CD4-positive, alpha-beta T cell treated with Interleukin-21 for 1 hour (primary cell): ENCODE results near the gene SLC49A3.
"Not testable (repeated sequence)": the region's sequence is repeated elsewhere in the genome, so short reads cannot be mapped to it uniquely, and the experiment has no call there.

Experiments used
- DNase-seq: peaks from one replicate; pipeline ENCODE4 v3.0.0-alpha.2; 2020

The SLC49A3 gene

DNA sequence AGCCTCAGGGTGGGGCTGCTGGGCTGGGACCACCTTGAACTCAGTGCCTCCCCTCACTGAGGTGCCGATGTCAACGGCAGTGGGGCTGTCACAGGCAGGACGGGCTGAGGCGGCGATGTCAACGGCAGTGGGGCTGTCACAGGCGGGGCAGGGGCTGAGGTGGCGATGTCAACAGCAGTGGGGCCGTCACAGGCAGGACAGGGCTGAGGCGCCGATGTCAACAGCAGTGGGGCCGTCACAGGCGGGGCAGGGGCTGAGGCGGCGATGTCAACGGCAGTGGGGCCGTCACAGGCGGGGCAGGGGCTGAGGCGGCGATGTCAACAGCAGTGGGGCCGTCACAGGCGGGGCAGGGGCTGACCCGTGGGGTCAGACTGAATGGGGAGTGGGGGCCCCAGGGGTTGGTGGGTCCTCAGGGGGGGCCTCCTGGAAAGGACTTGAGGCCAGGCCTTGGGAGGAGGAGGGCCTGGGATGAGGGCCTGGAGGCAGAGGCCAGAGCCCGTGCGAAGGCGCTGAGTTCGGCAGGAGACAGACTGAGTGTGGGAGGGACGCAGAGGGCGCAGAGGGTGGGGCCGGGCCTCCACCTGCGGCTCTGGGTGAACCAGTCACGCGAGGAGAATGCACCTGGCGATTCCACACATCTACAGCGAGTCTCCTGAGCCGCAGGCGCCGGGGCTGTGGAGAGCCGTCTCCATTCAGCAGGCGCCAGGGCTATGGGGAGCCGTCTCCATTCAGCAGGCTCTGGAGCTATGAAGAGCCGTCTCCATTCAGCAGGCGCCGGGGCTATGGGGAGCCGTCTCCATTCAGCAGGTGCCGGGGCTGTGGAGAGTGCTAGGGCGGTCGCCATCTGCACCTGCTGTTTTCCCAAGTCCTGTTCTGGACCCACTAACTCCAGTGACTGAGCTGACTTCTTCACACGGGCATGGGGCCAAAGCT lies 37.7 kb downstream of the SLC49A3 start:
- DNase-seq, result no peak

DNA sequence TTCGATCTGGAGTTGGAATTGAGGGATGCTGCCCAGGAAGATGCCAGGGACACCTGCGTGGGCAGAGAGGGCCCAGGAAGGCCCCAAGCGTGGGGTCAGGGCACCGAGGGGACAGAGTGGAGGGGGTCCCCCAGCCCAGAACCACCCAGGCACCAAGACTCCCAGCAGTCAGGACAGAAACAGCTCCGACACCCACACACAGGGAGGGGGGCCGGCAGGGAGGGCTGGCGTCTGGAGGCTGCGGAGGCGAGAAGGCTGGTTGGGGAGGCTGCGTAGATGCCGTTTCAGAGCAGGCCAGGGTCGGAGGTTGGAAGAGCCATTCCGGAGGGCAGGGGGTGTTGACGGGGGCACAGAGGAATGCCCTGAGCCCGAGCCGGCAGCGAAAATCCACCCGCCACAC lies 38.5 kb downstream of the SLC49A3 start:
- no peak for DNase-seq

DNA sequence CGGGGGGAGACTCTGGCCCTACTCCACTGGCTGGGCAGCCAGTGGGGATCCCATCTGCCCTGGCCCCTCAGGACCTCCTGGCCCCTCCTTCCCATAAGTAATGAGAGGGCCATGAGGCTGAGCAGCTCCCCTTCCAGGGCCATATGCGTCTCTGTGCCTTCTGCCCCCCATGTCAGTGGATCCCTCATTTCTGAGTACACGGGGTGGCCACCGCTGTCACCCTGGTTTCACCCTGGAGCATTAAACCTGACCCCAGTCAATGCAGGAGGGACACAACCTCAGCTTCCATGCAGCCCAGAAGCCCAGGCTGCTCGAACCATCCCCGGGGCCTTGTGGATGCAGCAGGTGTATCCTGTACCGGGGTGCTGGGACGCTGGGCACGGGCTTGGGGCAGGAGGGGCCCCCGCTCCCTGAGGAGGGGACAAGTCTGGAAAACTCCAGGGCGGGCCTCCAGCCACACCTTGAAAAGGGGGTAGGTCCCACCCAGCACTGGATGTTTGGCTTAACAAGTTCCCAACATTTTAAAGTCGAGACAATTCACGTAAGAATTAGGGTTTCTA lies 39.1 kb downstream of the SLC49A3 start:
- no peak for DNase-seq

DNA sequence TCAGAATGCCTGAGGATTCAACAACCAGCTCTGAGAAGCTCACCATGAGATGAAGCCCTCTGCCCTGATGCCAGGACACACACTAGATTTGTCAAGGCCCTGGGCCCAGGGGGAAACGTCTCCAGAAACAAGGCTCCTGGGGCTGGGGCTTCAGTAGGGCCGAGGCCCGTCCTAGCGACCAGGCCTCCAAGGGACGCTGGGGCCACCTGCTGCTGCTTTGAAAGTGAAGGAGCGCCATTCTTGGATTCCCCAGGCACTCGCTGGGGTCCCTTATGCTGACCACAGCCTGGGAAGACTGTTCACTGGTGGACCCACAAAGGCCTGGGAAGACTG lies 39.7 kb downstream of the SLC49A3 start:
- no peak for DNase-seq

DNA sequence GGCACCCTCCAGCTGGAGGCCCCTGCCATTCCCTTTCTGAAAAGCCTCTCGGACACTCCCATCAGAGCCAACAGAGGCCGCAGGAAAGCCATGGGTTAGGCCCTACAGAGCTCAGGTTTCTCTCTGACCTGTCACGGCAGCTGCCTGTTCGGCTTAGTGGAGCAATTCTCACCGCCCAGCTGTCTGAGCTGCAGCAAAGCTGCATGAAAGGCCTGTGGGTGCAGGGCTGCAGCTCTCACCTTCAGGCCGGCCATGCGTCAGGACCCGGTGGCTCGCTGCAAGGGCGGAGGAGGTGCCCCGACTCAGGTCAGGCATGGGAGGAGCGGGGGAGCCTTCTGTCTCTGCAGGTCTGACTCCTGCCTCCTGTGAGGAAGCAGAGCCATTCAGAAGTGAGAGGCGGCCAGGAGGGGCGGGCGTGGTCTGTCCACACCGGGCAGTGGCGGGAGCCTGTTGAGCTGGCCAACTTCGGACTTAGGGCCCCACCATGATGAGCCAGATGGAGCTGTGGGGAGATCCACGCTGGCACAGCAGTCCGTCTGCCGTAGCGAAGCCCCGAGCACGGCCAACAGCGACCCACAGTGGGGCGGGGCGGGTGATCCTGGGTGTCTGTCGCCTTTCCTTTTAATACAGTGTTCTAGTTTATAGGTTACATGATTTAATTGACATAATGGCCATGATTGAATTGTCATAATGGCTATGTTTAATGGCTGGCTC lies 40.2 kb downstream of the SLC49A3 start:
- DNase-seq, result no peak

DNA sequence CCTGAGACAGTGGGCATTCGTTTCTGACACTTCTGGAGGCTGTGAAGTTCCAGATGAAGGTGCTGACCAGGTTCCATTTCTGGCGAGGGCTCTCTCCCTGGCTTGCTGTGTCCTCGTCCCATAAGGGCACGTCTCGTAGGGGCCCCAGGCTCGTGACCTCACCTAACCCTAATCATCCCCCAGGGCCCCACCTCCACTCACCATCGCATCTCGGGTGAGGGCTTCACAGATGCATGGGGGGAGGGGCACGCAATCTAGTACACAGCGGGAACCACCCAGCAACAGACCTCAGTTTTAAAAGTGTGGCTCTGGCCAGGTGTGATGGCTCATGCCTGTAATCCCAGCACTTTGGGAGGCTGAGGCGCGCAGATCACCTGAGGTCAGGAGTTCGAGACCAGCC lies 41.5 kb downstream of the SLC49A3 start:
- no peak for DNase-seq

DNA sequence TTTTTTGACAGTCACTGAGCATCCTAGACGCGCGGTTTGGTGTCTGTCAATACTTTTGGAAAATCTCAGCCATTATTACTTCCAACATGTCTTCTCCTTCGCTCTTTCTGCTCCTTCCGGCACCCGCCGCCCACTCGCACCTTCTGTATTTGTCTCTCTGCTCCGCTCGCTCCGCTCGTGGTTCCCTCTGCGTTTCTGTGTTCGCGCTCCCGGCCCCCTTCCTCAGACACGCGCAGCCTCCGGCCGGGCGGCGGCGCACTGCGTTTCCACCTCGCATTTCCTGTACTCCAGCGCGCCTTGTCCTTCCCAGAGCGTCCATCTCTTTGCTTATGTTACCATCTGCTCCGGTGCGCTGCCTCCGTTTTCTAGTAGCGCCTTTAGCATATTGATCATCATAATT lies 42.5 kb downstream of the SLC49A3 start:
- DNase-seq, result no peak

DNA sequence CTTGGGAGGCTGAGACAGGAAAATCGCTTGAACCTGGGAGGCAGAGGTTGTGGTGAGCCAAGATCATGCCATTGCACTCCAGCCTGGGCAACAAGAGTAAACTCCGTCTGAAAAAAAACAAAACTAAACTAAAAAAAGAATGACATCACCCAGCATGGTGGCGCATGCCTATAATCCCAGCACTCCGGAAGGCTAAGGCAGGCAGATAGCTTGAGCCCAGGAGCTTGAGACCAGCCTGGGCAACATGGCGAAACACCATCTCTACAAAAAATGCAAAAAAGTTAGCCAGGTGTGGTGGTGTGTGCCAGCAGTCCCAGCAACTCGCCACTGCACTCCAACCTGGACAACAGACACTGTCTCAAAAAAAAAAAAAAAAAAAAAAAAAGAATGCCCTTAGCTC lies 46.6 kb downstream of the SLC49A3 start:
- DNase-seq, result not testable (repeated sequence)

DNA sequence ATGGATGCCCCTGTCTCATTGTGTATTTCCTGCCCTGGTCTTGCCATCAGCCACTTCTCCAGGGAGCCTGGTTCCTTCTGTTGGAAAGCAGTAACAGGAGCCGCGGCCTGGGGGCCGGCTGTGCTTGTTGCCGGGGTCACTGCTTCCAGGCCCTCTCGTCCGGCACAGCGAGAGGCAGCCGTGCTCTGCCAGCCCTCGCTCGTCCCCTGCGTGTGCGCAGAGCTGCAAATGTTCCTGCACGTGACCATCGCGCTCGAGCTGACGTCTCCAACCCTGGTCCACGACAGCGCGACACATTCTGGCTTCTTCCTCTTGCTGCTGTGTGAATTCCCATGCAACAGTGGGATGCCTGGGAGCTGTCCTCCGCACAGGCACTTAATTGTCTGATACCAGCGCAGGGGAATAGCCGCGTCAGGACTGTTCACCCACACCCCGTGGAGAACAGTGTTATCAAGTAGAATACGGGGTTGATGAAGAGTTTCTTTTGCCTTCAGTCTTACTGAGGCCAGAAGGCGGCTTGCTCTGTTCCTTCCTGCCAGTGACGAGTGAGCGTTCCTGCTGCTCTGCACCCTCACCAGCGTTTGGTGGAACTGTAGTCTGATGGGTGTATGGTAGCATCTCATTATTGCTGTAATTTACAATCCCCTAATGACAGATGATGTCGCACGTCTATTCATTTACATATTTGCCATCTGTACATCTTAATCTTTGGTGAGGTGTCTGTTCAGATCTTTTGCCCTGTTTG lies 51.2 kb downstream of the SLC49A3 start:
- DNase-seq, result no peak

DNA sequence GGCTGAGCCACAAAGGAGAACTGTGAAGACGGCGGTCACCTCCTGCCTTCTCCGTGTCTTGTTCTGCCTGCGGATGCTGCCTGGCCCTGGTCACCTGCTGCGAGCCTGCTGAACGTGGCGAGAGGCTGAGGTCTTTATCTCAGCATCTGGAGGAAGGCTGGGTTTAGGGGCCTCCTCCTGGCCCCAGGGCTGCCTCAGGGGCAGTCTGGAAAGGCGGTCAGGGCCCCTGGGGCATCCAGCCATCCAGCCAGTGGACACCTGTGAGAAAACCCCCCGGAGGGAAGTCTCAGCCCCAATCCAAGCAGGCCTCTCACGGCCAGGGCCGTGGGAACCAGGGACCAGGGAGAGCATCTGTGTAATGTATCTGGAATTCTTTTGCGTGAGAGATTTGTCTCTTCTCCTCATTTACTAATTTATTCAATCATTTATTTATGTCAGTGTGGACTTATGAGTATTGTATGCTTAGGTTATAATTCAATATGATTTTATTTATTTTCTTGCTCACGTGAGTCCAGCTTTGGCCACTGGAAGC lies 52.3 kb downstream of the SLC49A3 start:
- DNase-seq, result no peak

DNA sequence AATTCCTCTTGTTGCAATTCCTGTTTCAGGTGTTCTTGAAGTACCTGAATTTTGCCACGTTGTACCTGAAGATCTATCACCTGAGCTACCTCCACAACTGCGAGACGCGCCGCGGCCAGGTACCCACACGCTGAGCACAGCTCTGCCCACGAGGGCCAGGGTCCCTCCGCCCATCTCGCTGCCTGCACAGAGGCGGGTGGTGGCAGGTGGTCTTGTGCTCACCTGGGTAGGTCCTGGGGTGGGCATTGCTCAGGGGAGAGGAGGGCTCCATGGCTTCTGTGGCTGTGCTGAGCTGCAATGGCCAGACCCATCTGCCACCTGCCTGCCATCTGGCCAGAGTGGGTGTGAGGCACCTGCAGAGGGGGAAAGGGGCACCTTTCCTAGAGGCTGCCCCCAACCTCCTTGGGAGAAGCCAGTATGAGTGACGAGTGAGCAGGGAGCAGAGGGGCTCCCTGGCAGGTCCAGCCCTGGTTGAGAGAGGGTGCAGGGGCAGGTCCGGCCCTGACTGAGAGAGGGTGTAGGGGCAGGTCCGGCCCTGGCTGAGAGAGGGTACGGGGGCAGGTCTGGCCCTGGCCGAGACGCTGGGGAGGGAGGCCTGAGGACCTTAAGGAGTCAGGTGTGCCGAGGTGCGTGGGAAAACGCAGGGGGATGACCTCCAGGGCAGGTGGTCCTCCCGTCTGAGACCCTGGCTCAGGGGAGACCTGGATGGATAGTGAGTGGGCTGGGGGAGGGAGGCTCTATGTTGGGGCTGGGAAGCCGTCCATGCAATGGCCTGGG lies 52.9 kb downstream of the SLC49A3 start:
- no peak for DNase-seq

DNA sequence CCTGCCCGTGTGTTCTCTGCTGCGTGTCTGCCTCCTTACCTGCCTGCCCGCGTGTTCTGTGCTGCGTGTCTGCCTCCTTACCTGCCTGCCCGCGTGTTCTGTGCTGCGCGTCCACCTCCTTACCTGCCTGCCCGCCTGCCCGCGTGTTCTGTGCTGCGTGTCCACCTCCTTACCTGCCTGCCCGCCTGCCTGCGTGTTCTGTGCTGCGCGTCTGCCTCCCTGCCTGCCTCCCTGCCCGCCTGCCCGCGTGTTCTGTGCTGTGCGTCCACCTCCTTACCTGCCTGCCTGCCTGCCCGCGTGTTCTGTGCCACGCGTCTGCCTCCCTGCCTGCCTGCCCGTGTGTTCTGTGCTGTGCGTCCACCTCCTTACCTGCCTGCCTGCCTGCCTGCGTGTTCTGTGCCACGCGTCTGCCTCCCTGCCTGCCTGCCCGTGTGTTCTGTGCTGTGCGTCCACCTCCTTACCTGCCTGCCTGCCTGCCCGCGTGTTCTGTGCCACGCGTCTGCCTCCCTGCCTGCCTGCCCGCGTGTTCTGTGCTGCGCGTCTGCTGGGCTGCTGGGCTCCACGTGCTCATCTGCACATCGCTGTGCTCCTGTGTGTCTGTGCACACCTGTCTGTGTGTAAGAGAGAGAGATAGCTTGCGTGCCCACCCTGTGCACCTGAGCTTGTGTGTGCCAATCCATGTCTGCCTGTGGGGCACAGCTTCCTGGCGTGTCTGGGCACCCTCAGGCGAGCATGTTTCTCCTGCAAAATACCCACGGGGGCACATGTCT lies 53.7 kb downstream of the SLC49A3 start:
- DNase-seq, result not testable (repeated sequence)

DNA sequence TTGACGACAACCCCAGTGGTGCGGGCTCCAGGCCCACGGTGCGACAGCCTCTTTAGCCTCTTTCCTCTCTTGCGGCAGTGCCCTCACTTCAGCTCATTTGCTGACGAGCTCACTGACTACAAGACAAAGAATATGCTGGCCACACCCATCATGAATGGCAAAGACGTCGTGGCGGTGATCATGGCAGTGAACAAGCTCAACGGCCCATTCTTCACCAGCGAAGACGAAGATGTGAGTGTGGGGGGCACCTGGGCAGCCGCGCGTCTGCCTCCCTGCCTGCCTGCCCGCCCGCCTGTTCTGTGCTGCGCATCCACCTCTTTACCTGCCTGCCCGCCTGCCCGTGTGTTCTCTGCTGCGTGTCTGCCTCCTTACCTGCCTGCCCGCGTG lies 54.4 kb downstream of the SLC49A3 start:
- no peak for DNase-seq

DNA sequence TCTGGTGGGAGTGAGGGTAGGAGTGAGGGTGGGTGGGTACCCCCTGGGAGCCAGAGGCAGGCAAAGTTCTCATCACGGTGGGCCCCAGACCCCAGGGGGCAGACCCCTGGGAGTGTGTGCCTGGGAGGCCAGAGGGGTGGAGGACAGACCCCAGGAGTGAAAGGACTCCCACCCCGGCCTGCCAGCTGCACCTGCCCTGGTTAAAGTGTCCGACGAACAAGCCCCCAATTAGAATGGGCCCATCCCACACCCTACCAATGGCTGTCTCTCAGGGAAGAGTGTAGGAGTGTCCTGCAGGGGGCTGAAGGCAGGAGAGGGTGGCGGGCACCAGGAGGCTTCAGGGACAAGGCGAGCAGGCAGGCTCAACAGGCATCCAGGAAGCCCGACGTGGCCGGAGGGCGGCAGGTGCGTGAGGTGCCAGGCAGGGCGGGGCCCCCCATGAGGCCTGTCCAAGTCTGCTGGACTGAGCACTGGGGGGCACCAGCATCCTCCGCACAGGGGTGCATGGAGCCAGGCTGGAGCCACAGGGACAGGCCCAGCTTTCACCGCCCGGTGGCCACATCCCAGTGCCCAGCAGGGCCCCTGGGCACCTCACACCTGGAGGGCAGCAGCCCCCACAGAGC lies 54.9 kb downstream of the SLC49A3 start:
- DNase-seq, result no peak

DNA sequence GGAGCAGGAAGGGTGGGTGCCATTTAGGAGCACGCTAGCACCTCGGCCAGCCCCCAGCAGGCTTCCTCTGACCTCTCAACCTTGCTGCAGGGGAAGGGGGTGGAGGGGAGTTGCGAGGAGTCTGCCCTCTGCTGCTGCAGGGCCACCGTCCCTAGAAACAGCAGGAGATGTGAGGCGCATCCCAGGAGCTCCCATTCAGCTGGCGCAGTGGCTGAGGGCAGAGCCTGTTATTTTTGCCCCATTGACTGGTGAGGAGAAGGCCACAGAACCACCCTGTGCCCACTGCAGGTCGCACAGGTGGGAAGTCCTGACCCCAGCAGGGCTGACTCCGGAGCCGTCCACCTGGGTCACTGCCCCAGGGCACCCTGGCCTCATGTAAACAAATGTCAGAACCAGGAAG lies 55.5 kb downstream of the SLC49A3 start:
- no peak for DNase-seq

DNA sequence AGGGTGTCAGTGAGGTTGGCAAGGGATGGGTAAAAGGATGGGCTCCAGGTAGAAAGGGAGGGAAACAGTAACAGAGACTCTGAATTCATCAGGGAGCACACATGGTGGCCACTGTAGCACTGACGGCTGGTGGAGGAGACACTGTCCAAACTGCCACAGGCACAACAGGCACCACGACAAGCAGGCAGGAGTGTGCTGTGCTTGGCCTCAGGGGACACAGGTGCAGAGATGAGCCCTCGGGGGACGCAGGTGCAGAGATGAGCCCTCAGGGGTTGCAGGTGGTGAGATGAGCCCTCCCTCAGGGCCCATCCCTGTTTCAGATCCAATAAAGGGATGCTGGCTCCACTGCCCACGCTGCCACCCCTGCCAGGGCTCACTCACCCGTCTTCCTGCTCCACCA lies 56.0 kb downstream of the SLC49A3 start:
- no peak for DNase-seq

DNA sequence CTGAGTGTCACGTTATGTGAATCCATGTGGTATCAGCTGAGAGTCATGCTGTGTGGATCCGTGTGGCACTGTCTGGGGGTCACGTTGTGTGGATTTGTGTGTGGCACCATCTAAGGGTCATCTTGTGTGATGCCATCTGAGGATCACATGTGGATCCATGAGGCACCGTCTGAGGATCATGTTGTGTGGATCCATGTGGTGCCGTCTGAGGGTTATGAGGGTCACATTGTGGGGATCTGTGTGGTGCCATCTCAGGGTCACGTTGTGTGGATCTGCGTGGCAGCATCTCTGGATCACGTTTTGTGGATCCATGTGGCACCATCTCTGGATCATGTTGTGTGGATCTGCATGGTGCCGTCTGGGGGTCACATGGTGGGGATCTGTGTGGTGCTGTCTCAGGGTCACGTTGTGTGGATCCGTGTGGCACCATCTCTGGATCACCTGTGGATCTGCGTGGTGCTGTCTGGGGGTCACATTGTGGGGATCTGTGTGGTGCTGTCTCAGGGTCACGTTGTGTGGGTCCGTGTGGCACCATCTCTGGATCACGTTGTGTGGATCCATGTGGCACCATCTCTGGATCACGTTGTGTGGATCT lies 56.7 kb downstream of the SLC49A3 start:
- DNase-seq, result no peak
